Measurements from ENCODE around the gene SIPA1L3. TPM values are rescaled to one million over a fixed set of nuclear protein-coding genes. Genes with fewer than 3 reads are reported as not detected.

Gene SIPA1L3
- total RNA-seq, 1 experiment from 2014 or later, result 8.1 TPM

- in situ Hi-C loops (cut with HindIII; ENCODE audit: low sequenced_read_pairs), result no loop called here
- DNase-seq (ENCODE audit: low spot score), result no peak
Observed at GRCh38 chr19:38206928-38207327, 299.9 kb downstream of the SIPA1L3 start.

- in situ Hi-C loops (cut with HindIII; ENCODE audit: low sequenced_read_pairs), result no loop called here
Observed at GRCh38 chr19:38207543-38207942, 300.5 kb downstream of the SIPA1L3 start.

GRCh38 chr19:38208571-38208970 lies 301.6 kb downstream of the SIPA1L3 start:
- DNase-seq (ENCODE audit: low spot score), result no peak
- in situ Hi-C loops (cut with HindIII; ENCODE audit: low sequenced_read_pairs), result no loop called here

More at GRCh38 chr19:38207543-38207942, 300.5 kb downstream of the SIPA1L3 start:
- DNase-seq (ENCODE audit: low spot score), result no peak

GRCh38 chr19:38209152-38209551 lies 302.1 kb downstream of the SIPA1L3 start:
- no peak for DNase-seq (ENCODE audit: low spot score)
- in situ Hi-C loops (cut with HindIII; ENCODE audit: low sequenced_read_pairs), result no loop called here

- in situ Hi-C loops (cut with HindIII; ENCODE audit: low sequenced_read_pairs), result loop anchor here (10.0 kb wide), 1 partner anchor 65 kb away; no protein-coding TSS in a partner anchor
- DNase-seq (ENCODE audit: low spot score), result peak; percentile 44
Observed at GRCh38 chr19:38209671-38210457, 302.9 kb downstream of the SIPA1L3 start.

- in situ Hi-C loops (cut with HindIII; ENCODE audit: low sequenced_read_pairs), result loop anchor here (10.0 kb wide), 1 partner anchor 66 kb away; no protein-coding TSS in a partner anchor
- DNase-seq (ENCODE audit: low spot score), result no peak
Observed at GRCh38 chr19:38210458-38210987, 303.5 kb downstream of the SIPA1L3 start.

GRCh38 chr19:38211151-38211591 lies 304.2 kb downstream of the SIPA1L3 start:
- in situ Hi-C loops (cut with HindIII; ENCODE audit: low sequenced_read_pairs), result loop anchor here (10.0 kb wide), 1 partner anchor 66 kb away; no protein-coding TSS in a partner anchor
- no peak for DNase-seq (ENCODE audit: low spot score)

GRCh38 chr19:38211766-38212165 lies 304.8 kb downstream of the SIPA1L3 start:
- in situ Hi-C loops (cut with HindIII; ENCODE audit: low sequenced_read_pairs), result loop anchor here (10.0 kb wide), 1 partner anchor 67 kb away; no protein-coding TSS in a partner anchor
- no peak for DNase-seq (ENCODE audit: low spot score)

GRCh38 chr19:38213469-38213868 lies 306.5 kb downstream of the SIPA1L3 start:
- no peak for DNase-seq (ENCODE audit: low spot score)
- in situ Hi-C loops (cut with HindIII; ENCODE audit: low sequenced_read_pairs), result loop anchor here (10.0 kb wide), 1 partner anchor 69 kb away; no protein-coding TSS in a partner anchor

GRCh38 chr19:38213911-38214625 lies 307.1 kb downstream of the SIPA1L3 start:
- no peak for DNase-seq (ENCODE audit: low spot score)
- in situ Hi-C loops (cut with HindIII; ENCODE audit: low sequenced_read_pairs), result loop anchor here (10.0 kb wide), 1 partner anchor 69 kb away; no protein-coding TSS in a partner anchor

- in situ Hi-C loops (cut with HindIII; ENCODE audit: low sequenced_read_pairs), result loop anchor here (10.0 kb wide), 1 partner anchor 72 kb away; no protein-coding TSS in a partner anchor
- no peak for DNase-seq (ENCODE audit: low spot score)
Observed at GRCh38 chr19:38216785-38217641, 310.0 kb downstream of the SIPA1L3 start.

GRCh38 chr19:38218204-38218603 lies 311.2 kb downstream of the SIPA1L3 start:
- no peak for DNase-seq (ENCODE audit: low spot score)
- in situ Hi-C loops (cut with HindIII; ENCODE audit: low sequenced_read_pairs), result loop anchor here (10.0 kb wide), 1 partner anchor 73 kb away; no protein-coding TSS in a partner anchor

- no peak for DNase-seq (ENCODE audit: low spot score)
- in situ Hi-C loops (cut with HindIII; ENCODE audit: low sequenced_read_pairs), result loop anchor here (10.0 kb wide), 1 partner anchor 74 kb away; no protein-coding TSS in a partner anchor
Observed at GRCh38 chr19:38219221-38219620, 312.2 kb downstream of the SIPA1L3 start.

- in situ Hi-C loops (cut with HindIII; ENCODE audit: low sequenced_read_pairs), result no loop called here
Observed at GRCh38 chr19:38221421-38221820, 314.4 kb downstream of the SIPA1L3 start.

GRCh38 chr19:38221919-38222830 lies 315.2 kb downstream of the SIPA1L3 start:
- in situ Hi-C loops (cut with HindIII; ENCODE audit: low sequenced_read_pairs), result no loop called here
- no peak for DNase-seq (ENCODE audit: low spot score)

More at GRCh38 chr19:38221421-38221820, 314.4 kb downstream of the SIPA1L3 start:
- no peak for DNase-seq (ENCODE audit: low spot score)

GRCh38 chr19:38223119-38223523 lies 316.1 kb downstream of the SIPA1L3 start:
- no peak for DNase-seq (ENCODE audit: low spot score)
- in situ Hi-C loops (cut with HindIII; ENCODE audit: low sequenced_read_pairs), result no loop called here

- in situ Hi-C loops (cut with HindIII; ENCODE audit: low sequenced_read_pairs), result no loop called here
- no peak for DNase-seq (ENCODE audit: low spot score)
Observed at GRCh38 chr19:38223617-38224013, 316.6 kb downstream of the SIPA1L3 start.
